ENCODE data around the gene HSF2BP. TPM values are rescaled to one million over a fixed set of nuclear protein-coding genes. Genes with fewer than 3 reads are reported as not detected.
"Not testable (repeated sequence)": the region's sequence is repeated elsewhere in the genome, so short reads cannot be mapped to it uniquely, and the experiment has no call there.

The HSF2BP gene
- total RNA-seq, 1 donor: under 0.01 TPM

DNA sequence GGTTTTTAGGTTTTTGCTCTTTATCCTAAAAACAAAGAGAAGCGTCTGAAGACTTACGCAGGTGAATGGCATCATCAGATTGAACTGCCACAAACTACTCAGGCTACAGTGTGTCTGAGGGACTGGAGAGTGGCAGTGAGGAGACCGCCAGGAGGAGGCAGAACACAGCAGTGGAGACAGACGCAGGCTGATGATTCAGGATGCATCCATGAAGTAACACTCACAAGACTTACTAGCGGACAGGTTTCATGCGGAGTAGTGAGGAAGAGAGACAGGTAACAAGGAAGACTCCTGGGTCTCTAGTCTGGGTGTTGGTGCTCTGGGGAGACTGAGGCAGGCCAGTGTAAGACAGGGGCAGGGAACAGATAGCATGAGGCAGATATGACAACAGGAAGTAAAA lies 5.7 kb downstream of the HSF2BP start:
- no peak for DNase-seq (ENCODE audit: low read depth in 2 of 3, low spot score in 2 of 3)

DNA sequence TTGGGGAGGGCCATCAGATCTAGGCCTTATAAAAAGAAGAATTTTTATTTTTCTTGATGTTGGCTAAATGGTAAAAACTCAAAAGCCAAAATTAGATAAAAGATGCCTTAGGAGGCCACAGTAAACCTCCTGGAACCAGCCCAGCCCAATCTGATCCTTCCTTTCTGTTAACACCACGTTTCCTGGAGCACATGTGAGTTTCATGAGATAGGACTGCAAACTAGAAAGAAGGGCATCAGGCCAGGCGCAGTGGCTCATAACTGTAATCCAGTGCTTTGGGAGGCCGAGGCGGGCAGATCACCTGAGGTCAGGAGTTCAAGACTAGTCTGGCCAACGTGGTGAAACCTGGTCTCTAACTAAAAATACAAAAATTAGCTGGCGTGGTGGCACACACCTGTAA lies 6.7 kb downstream of the HSF2BP start:
- peak in 1 of 3 donors; percentile 16 for DNase-seq (ENCODE audit: low read depth in 2 of 3, low spot score in 2 of 3)

DNA sequence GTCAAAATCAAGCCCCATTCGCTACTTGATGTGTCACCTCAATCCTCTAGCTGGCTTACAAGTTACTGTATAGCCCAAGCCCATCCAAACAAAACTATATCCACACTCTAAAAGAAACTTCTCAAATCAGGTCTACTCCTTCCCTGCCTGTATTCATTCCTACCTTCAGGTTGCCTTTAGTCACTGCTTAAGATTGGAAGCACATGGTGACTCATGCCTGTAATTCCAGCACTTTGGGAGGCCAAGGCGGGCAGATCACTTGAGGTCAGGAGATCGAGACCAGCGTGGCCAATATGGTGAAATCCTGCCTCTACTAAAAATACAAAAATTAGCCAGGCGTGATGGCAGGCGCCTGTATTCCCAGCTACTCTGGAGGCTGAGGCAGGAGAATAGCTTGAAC lies 7.4 kb downstream of the HSF2BP start:
- not testable (repeated sequence) for DNase-seq (ENCODE audit: low read depth in 2 of 3, low spot score in 2 of 3)

GRCh38 chr21:43648171-43648570 lies 11.1 kb downstream of the HSF2BP start:
- DNase-seq (ENCODE audit: low read depth in 2 of 3, low spot score in 2 of 3): no peak

- peak; percentile 76 to 84 (median 82) for DNase-seq (ENCODE audit: low read depth in 2 of 3, low spot score in 2 of 3)
These were observed 12.6 kb downstream of the HSF2BP start for GRCh38 chr21:43646550-43647260.

DNA sequence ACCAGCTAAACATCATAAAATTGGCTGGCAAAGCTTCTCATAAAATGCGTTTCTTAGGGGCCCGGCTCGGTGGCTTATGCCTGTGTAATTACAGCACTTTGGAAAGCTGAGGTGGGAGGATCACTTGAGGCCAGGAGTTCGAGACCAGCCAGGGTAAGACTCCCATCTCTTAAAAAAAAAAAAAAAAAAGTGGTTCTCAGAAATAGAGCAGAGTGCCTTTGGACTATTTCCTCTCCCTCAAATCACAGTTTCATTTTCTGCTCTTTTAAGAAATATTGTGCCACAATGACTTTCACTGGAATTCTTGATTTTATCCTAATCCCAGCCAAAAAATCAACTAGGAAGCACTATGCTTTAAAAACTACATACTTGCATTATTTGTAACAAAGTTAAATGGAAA lies 13.3 kb downstream of the HSF2BP start:
- no peak for DNase-seq (ENCODE audit: low read depth in 2 of 3, low spot score in 2 of 3)

DNA sequence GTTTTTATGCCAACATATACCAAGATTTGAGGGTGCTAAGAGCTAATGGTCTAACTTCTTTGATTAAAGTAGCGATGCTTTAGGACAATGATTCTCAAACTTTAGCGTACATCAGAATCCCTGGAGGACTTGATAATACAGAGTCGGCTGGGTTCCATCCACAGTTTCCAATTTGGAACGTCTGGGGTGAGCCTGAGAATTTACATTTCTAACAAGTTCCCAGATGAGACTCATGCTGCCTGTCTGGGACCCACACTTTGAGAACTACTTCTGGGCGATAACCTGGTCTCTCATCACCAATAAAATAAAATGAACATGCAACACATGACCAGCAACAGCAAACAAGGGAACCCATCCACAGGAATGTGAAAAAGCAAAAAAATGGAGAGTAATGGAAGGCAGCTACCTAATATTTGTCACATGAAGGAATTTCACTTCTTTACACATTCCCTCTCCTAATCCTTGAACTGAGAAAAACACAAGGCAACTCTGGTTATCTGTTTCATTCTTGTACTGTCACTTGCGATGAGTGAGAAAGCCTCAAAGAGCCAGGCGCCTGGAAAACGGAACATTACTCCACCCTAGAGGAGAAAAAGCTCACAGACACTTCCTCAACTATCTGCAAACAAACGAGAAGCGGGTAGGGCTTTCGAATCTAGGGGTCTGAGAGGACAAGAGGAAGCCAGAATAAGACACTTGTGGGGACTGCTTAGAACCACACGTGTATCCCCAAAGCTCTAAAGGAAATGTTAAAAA lies 14.0 kb downstream of the HSF2BP start:
- peak in 2 of 3 donors; percentile 80 to 90 for DNase-seq (ENCODE audit: low read depth in 2 of 3, low spot score in 2 of 3)

GRCh38 chr21:43644609-43645008 lies 14.7 kb downstream of the HSF2BP start:
- no peak for DNase-seq (ENCODE audit: low read depth in 2 of 3, low spot score in 2 of 3)

DNA sequence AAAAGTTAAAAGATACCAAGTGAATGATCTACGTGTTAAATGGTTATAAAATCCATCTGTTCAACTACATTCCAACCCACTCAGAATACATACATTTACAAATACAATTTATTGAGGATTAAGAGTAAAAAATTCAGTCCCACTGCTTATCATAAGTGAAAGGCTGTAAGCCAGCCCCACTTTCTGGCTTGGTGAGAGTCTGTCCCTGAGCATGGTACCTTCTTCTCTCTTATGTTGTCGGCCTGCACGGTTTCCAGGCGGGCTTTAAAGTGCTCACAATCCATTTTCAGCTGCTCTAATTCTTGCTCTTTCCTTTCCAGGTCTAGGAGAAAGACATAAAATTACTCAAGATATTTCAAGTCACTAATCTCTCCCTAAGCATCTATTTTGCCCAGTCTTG lies 15.2 kb downstream of the HSF2BP start:
- DNase-seq (ENCODE audit: low read depth in 2 of 3, low spot score in 2 of 3): no peak

DNA sequence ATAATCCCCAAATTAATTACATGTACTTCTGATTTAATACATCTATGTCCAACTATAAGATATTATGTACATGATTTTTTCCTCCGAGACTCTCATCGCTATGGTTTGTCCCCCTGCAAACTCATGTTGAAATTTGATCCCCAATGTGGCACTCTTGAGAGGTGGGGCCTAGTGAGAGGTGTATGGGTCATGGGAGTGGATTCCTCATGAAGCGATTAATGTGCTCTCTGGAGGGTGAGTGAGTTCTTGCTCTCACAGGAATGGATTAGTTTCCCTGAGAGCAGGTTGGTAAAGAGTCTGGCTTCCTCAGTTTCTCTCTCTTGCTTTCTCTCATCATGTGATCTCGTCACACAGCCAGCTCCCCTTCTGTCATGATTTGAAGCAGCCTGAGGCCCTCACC lies 16.1 kb downstream of the HSF2BP start:
- no peak for DNase-seq (ENCODE audit: low read depth in 2 of 3, low spot score in 2 of 3)

DNA sequence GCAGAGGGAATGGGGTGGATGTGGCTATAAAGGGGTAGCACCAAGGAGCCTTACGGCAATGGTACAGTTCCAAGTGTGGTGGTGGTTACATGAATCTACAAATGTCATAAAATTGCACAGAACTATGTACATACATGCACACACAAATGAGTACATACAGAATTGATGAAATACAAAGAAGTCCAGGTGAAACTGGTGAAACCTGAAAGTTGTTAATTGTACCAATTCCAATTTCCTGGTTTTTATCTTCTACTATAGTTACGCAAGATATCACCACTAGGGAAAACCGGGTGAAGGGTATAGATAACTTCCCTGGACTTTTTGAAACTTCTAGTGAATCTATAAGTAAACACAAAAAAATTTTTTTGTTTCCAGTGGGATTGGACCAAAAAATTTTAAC lies 18.9 kb downstream of the HSF2BP start:
- no peak for DNase-seq (ENCODE audit: low read depth in 2 of 3, low spot score in 2 of 3)

- no peak for DNase-seq (ENCODE audit: low read depth in 2 of 3, low spot score in 2 of 3)
These were observed 19.6 kb downstream of the HSF2BP start for GRCh38 chr21:43639470-43640353.

DNA sequence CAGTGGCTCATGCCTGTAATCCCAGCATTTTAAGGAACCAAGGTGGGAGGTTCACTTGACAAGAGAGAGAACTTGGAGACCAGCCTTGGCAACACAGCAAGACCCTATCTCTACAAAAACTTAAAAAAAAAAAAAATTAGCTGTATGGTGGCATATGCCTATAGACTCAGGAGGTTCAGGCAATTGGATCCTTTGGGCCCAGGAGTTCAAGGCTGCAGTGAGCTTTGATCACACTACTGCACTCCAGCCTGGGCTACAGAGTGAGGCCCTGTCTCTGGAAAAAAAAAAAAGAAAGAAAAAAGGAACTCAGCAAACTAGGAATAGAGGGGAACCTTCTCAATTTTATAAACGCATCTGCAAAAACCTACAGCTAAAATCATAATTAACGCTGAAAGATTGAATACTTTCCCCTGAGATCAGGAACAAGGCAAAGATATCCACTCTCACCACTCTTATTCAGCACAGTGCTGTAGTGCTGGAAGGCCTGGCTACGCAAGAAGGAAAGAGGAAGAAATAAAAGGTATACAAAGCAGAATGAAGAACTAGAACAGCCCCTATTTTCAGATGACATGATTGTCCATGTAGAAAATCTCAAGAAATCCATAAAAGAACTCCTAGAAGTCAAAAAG lies 21.6 kb downstream of the HSF2BP start:
- no peak for DNase-seq (ENCODE audit: low read depth in 2 of 3, low spot score in 2 of 3)

DNA sequence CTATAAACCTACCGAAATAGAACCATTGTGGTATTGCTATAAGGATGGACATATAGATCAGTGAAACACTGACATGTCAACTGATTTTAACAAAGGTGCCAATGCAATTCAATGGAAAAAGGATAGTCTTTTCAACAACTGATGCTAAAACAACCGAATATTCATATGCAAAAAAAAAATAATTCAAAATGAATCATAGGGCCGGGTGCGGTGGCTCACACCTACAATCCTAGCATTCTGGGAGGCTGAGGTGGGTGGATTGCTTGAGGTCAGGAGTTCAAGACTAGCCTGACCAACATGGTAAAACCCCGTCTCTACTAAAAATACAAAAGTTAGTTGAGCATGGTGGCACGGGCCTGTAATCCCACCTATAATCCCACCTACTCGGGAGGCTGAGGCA lies 23.9 kb downstream of the HSF2BP start:
- no peak for DNase-seq (ENCODE audit: low read depth in 2 of 3, low spot score in 2 of 3)

- no peak for DNase-seq (ENCODE audit: low read depth in 2 of 3, low spot score in 2 of 3)
These were observed 24.7 kb downstream of the HSF2BP start for GRCh38 chr21:43634618-43635017.

GRCh38 chr21:43632373-43632905 lies 26.8 kb downstream of the HSF2BP start:
- no peak for DNase-seq (ENCODE audit: low read depth in 2 of 3, low spot score in 2 of 3)

- no peak for DNase-seq (ENCODE audit: low read depth in 2 of 3, low spot score in 2 of 3)
These were observed 27.7 kb downstream of the HSF2BP start for GRCh38 chr21:43631411-43632107.

GRCh38 chr21:43627527-43627926 lies 31.8 kb downstream of the HSF2BP start:
- no peak for DNase-seq (ENCODE audit: low read depth in 2 of 3, low spot score in 2 of 3)

GRCh38 chr21:43626390-43626789 lies 32.9 kb downstream of the HSF2BP start:
- DNase-seq (ENCODE audit: low read depth in 2 of 3, low spot score in 2 of 3): no peak

- DNase-seq (ENCODE audit: low read depth in 2 of 3, low spot score in 2 of 3): no peak
These were observed 34.9 kb downstream of the HSF2BP start for GRCh38 chr21:43624339-43624738.

All from hematopoietic multipotent progenitor cell (in vitro differentiated cells).